ENCODE data around the gene C3AR1.

GRCh38 chr12:8047842-8048241, 18.3 kb downstream of the C3AR1 start:
- TF ChIP-seq CTCF (IDR thresholded peaks at IDR 0.05; ENCODE audit: low read length) (no peak), EZH2 (IDR thresholded peaks at IDR 0.05; ENCODE audit: borderline replicate concordance, low read length) (no peak)
